ENCODE results near the gene TMEM132E.

Gene TMEM132E

DNA sequence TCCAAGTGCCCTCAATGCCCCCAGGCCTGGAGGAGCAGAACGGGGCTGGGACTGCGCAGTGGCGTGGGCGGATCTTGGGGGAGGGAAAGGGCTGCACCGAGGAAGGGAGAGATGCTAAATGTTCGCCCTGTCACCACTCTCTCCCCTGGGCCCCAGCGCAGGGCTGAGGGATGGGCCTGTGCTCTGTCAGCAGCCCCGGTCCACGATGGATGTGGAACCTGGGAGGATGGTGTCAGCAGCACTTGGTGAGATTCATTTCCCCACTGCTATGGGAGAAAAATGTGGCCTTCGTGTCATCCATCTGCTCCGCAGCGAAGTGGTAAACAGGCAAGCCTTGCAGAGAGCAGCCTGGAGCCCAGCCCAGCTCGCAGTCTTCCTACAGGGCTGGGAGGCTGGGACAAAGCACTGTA lies 72.0 kb downstream of the TMEM132E start:
- TF ChIP-seq, protein P1, sequence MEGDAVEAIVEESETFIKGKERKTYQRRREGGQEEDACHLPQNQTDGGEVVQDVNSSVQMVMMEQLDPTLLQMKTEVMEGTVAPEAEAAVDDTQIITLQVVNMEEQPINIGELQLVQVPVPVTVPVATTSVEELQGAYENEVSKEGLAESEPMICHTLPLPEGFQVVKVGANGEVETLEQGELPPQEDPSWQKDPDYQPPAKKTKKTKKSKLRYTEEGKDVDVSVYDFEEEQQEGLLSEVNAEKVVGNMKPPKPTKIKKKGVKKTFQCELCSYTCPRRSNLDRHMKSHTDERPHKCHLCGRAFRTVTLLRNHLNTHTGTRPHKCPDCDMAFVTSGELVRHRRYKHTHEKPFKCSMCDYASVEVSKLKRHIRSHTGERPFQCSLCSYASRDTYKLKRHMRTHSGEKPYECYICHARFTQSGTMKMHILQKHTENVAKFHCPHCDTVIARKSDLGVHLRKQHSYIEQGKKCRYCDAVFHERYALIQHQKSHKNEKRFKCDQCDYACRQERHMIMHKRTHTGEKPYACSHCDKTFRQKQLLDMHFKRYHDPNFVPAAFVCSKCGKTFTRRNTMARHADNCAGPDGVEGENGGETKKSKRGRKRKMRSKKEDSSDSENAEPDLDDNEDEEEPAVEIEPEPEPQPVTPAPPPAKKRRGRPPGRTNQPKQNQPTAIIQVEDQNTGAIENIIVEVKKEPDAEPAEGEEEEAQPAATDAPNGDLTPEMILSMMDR (conservative IDR thresholded peaks at IDR 0.05; ENCODE audit: low read depth), result no peak
- CTCF ChIA-PET, result no interaction called here
- POLR2A ChIA-PET (ENCODE audit: low non-redundant PET), result no interaction called here
- no peak for DNase-seq (ENCODE audit: low spot score)
- no peak overlapping the region for H3K27ac ChIP-seq

DNA sequence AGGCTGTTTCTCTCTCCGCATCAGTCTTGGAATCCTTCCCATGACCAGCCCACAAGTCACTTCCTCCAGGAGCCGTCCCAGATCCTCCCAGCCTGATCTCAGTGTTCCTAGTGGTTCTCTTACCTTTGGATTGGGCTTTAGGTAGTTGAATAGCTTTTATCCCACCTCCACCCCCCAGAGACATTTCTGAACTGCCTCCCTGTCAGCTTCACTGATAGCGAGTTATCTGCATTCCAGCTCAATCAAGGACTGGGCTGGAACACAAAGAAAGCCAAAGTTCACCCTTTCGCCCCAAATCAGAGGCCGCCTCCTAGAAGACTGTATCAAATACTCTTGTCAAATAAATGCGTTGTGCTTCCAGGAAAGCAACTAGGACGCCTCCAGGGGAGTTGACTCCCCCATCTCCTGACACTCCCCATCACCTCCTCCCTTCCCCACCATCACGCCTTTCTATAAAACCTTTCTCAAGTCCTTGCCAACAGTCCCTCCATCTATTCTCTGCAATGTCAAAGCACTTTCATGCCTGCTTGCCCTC lies 72.7 kb downstream of the TMEM132E start:
- POLR2A ChIA-PET (ENCODE audit: low non-redundant PET), result no interaction called here
- CTCF ChIA-PET, result no interaction called here
- DNase-seq (ENCODE audit: low spot score), result no peak
- TF ChIP-seq, protein P1 (conservative IDR thresholded peaks at IDR 0.05; ENCODE audit: low read depth), result no peak
- H3K27ac ChIP-seq, result no peak overlapping the region

DNA sequence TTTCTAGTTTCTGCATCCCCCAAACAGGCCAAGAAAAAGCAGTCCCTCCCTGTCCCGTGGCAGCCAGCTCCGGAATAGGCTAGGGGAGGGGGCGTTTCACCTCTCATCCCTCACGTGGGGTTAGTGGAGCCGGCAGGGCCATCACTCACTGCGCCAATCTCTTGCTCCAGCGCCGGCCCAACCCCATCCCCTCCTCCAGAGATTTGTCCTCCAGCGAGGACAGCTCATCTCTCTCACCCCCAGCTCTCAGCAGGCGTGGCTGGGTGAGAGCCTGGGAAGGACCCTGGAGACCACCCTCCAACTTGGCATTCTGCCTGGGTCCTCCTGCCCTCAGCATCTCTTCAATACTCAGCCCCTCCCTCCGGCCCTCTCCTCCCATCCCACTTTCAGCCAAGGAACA lies 74.1 kb downstream of the TMEM132E start:
- DNase-seq (ENCODE audit: low spot score), result no peak
- H3K27ac ChIP-seq, result no peak overlapping the region
- TF ChIP-seq, protein P1 (conservative IDR thresholded peaks at IDR 0.05; ENCODE audit: low read depth), result no peak
- ChIA-PET POLR2A (ENCODE audit: low non-redundant PET) (no interaction called here), CTCF (interaction anchor here (0.6 kb wide), 1 partner anchor 1638 kb away, joined by 3 read pairs; no protein-coding TSS in a partner anchor)

DNA sequence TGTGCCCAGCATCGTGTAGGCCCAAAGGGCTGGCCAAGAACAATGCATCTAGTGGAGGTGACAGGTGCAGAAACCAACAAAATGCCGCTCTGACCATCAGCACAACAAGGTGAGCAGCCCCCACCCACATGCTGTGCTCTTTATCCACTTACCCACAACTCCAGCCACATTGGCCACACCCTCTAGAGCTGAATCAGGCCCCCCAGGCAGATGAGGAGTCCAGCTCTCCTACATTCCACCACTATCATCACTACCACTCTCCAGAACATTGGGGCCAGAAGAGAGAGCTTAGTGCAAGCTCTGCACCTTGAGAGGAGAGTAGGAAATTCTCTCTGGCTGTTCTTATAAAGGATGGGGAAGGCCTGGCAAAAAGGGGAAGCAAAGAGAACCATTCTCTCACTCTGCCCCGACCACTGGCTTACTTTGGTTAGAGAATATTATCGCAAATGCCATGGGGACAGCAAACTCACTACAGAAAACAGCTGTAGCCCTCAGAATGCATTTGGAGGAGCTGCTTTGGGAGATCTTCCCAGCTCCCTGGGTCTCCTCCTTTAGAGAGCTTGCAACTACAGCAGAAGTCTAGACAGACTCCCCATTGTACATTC lies 75.0 kb downstream of the TMEM132E start:
- DNase-seq (ENCODE audit: low spot score), result no peak
- H3K27ac ChIP-seq, result no peak overlapping the region
- ChIA-PET POLR2A (ENCODE audit: low non-redundant PET) (no interaction called here), CTCF (no interaction called here)
- TF ChIP-seq, protein P1 (conservative IDR thresholded peaks at IDR 0.05; ENCODE audit: low read depth), result no peak

DNA sequence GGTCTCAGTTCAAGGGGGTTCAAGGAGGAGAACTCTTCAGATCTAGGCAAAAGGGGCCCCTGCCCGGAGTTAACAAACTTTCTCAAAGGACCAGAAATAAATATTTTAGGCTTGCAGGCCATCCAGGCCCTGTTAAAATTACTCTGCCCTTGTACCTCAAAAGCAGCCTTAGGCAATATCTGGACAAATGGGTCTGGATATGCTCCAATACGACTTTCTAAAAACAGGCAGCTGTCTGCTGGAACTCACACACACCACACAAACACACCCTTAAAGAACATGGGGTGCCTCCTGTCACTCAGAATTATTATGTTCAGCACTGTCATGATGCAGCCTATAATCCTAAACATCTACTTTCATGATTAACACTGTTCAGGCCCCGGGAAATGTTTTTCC lies 75.5 kb downstream of the TMEM132E start:
- ChIA-PET POLR2A (ENCODE audit: low non-redundant PET) (no interaction called here), CTCF (no interaction called here)
- TF ChIP-seq, protein P1 (conservative IDR thresholded peaks at IDR 0.05; ENCODE audit: low read depth), result no peak
- H3K27ac ChIP-seq, result no peak overlapping the region
- no peak for DNase-seq (ENCODE audit: low spot score)

DNA sequence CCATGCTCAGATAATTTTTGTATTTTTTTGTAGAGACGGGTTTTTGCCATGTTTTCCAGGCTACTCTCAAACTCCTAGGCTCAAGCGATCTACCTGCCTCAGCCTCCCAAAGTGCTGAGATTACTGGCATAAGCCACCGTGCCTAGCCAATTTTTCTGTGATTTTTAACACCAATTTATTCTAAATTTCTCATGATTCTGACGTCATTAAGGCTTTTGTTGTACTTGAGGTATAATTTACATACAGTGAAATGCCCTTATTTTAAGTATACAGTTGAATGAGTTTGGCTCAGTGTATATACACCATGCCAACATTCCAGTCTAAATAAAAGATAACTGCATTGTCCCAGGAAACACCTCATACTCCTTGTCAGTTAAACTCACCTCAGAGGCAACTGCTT lies 77.4 kb downstream of the TMEM132E start:
- POLR2A ChIA-PET (ENCODE audit: low non-redundant PET), result no interaction called here
- CTCF ChIA-PET, result no interaction called here
- no peak for DNase-seq (ENCODE audit: low spot score)

More for the DNA sequence above, 77.4 kb downstream of the TMEM132E start:
- TF ChIP-seq, protein P1 (conservative IDR thresholded peaks at IDR 0.05; ENCODE audit: low read depth), result no peak
- H3K27ac ChIP-seq, result no peak overlapping the region

All from RWPE1 (cell line).